HEK293T (cell line): ENCODE results near the gene PPP1R2C.

Experiments
- ARNT ChIP-seq: fragments of 450-650 bp; IDR thresholded peaks from 2 replicates; pipeline ENCODE4 v1.6.1; 2017; ENCODE audit warnings: mild to moderate bottlenecking
- BHLHE40 ChIP-seq: fragments of 450-650 bp; IDR thresholded peaks from 2 replicates; pipeline ENCODE4 v1.6.1; 2016; ENCODE audit warnings: mild to moderate bottlenecking, moderate library complexity, borderline replicate concordance
- FOXA1 ChIP-seq: fragments of 450-650 bp; IDR thresholded peaks from 2 replicates; pipeline ENCODE4 v1.6.1; 2016; ENCODE audit warnings: mild to moderate bottlenecking
- FOXK2 ChIP-seq: fragments of 450-650 bp; IDR thresholded peaks from 2 replicates; pipeline ENCODE4 v1.6.1; 2016; ENCODE audit warnings: mild to moderate bottlenecking
- FOXM1 ChIP-seq: fragments of 450-650 bp; IDR thresholded peaks from 2 replicates; pipeline ENCODE4 v1.6.1; 2017; ENCODE audit warnings: mild to moderate bottlenecking, borderline replicate concordance
- HDGF ChIP-seq: fragments of 450-650 bp; IDR thresholded peaks from 2 replicates; pipeline ENCODE4 v1.6.1; 2017; ENCODE audit warnings: antibody characterized with exemption, borderline replicate concordance
- NFRKB ChIP-seq: fragments of 450-650 bp; IDR thresholded peaks from 2 replicates; pipeline ENCODE4 v1.6.1; 2016; ENCODE audit warnings: mild to moderate bottlenecking, moderate library complexity
- SP1 ChIP-seq: fragments of 450-650 bp; IDR thresholded peaks from 2 replicates; pipeline ENCODE4 v1.6.1; 2017
- TARDBP ChIP-seq: fragments of 450-650 bp; IDR thresholded peaks from 2 replicates; pipeline ENCODE4 v1.6.1; 2016
- ZNF384 ChIP-seq: fragments of 450-650 bp; IDR thresholded peaks from 2 replicates; pipeline ENCODE4 v1.6.1; 2016

DNA sequence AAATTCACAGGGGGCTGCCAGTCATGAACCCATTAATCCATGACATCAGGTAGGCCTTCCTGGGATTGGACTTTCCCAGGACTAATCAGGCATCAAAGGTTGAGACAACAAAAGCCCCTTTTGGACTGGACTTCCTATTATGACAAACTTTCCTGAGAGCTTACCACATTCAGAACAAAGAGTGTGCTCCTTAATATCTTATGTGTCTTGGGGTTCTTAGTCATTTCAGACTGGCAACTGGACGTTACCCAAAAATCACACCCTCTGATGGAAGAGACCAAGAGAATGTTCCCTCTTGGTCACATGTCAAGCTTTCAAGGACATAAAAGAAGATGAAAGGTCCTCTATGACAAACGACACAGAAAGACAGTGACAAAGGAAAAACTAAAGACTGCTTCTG is 31.6 kb upstream of the PPP1R2C start:
- TF ChIP-seq HDGF (no peak), SP1 (no peak), BHLHE40 (no peak), FOXM1 (no peak), ARNT (no peak), TARDBP (no peak), FOXK2 (no peak), FOXA1 (no peak), NFRKB (no peak), ZNF384 (no peak)
